Endothelial cell of umbilical vein (primary cell): Measurements from ENCODE around the gene CACNA1A.

Experiments
- MAX ChIP-seq: IDR thresholded peaks from 2 replicates; pipeline ENCODE4 v1.6.1; 2011; ENCODE audit not compliant: insufficient read depth, insufficient read length
- POLR2A ChIP-seq: IDR thresholded peaks from 2 replicates; pipeline ENCODE4 v1.6.1; 2012; ENCODE audit warnings: low read depth, mild to moderate bottlenecking, control low read depth, low read length

- TF ChIP-seq MAX: no peak
- TF ChIP-seq POLR2A: no peak
These were observed 46.2 kb downstream of the CACNA1A start for GRCh38 chr19:13460045-13460444.
